WTC11 (cell line): ENCODE data around the gene IRF7. TPM values are rescaled to one million over a fixed set of nuclear protein-coding genes. Genes with fewer than 3 reads are reported as not detected.

Experiments used
- ATAC-seq: fragments of 200-7000 bp; cut with Tn5 transposase; 2 replicates; pipeline ENCODE4 v1.10.0; 2021; ENCODE audit warnings: mild to moderate bottlenecking, moderate library complexity
- CTCF ChIA-PET: fragments of 300-600 bp; sonication (Branson Sonifier 250); formaldehyde crosslinking; loops from one replicate; lab custom pipeline; 2021; ENCODE audit warnings: antibody characterized with exemption; lab: Charles Lee
- POLR2A ChIA-PET: fragments of 350-600 bp; sonication (Branson Sonifier 250); formaldehyde crosslinking; loops from one replicate; lab custom pipeline; 2021; ENCODE audit warnings: antibody characterized with exemption; lab: Charles Lee
- DNase-seq: peaks from one replicate; pipeline ENCODE4 v3.0.0; 2021; ENCODE audit warnings: low spot score
- H3K27ac Mint-ChIP-seq: 2 replicates; pipeline ENCODE4 v1.8.0; 2021; ENCODE audit warnings: mixed read lengths
- H3K27me3 Mint-ChIP-seq: 2 replicates; pipeline ENCODE4 v1.8.0; 2021; ENCODE audit warnings: low read depth, mild to moderate bottlenecking, moderate library complexity, mixed read lengths
- H3K36me3 Mint-ChIP-seq: 2 replicates; pipeline ENCODE4 v1.8.0; 2021; ENCODE audit warnings: mixed read lengths
- H3K4me1 Mint-ChIP-seq: 2 replicates; pipeline ENCODE4 v1.8.0; 2022; ENCODE audit warnings: mixed read lengths
- H3K4me3 Mint-ChIP-seq: 2 replicates; pipeline ENCODE4 v1.8.0; 2021; ENCODE audit warnings: mild to moderate bottlenecking, moderate library complexity, mixed read lengths
- H3K9me3 Mint-ChIP-seq: 2 replicates; pipeline ENCODE4 v1.8.0; 2021; ENCODE audit warnings: mixed read lengths
- ATF3 ChIP-seq: sonication (generic); formaldehyde crosslinking; conservative IDR thresholded peaks from 2 replicates; pipeline ENCODE4 v1.8.1; 2022; ENCODE audit warnings: mild to moderate bottlenecking, missing genetic modification reagents
- CTCF ChIP-seq: fragments of 200-600 bp; IDR thresholded peaks from 2 replicates; pipeline ENCODE4 v1.8.0; 2022; ENCODE audit warnings: antibody characterized with exemption
- E2F1 ChIP-seq: sonication (generic); formaldehyde crosslinking; IDR thresholded peaks from 2 replicates; pipeline ENCODE4 v1.8.0; 2022; ENCODE audit warnings: mild to moderate bottlenecking, missing genetic modification reagents
- E2F4 ChIP-seq: sonication (generic); formaldehyde crosslinking; IDR thresholded peaks from 2 replicates; pipeline ENCODE4 v1.8.1; 2022; ENCODE audit warnings: low read depth, mild to moderate bottlenecking, moderate library complexity, missing genetic modification reagents, borderline replicate concordance
- GTF2I ChIP-seq: fragments of 250-450 bp; sonication (Bioruptor Pico); conservative IDR thresholded peaks from 2 replicates; pipeline ENCODE4 v1.4.0; 2021; ENCODE audit warnings: mild to moderate bottlenecking
- IRF2 ChIP-seq: sonication (generic); formaldehyde crosslinking; IDR thresholded peaks from 2 replicates; pipeline ENCODE4 v1.8.0; 2022; ENCODE audit warnings: low read depth, missing genetic modification reagents, borderline replicate concordance
- NFYB ChIP-seq: sonication (generic); formaldehyde crosslinking; conservative IDR thresholded peaks from 2 replicates; pipeline ENCODE4 v1.8.0; 2022; ENCODE audit warnings: low read depth, missing genetic modification reagents
- NR1H2 ChIP-seq: sonication (generic); formaldehyde crosslinking; IDR thresholded peaks from 2 replicates; pipeline ENCODE4 v1.9.0; 2021; ENCODE audit warnings: mild to moderate bottlenecking, moderate library complexity, missing genetic modification reagents
- PREB ChIP-seq: sonication (generic); formaldehyde crosslinking; IDR thresholded peaks from 2 replicates; pipeline ENCODE4 v1.8.1; 2022; ENCODE audit warnings: mild to moderate bottlenecking, missing genetic modification reagents, moderate library complexity, borderline replicate concordance
- ZNF138 ChIP-seq: sonication (generic); formaldehyde crosslinking; conservative IDR thresholded peaks from 2 replicates; pipeline ENCODE4 v1.8.1; 2022; ENCODE audit warnings: mild to moderate bottlenecking, moderate library complexity, missing genetic modification reagents
- ZNF396 ChIP-seq: fragments of 250-450 bp; sonication (Bioruptor Pico); IDR thresholded peaks from 2 replicates; pipeline ENCODE4 v1.8.0; 2021; ENCODE audit warnings: mild to moderate bottlenecking, moderate library complexity, borderline replicate concordance
- ZNF671 ChIP-seq: fragments of 250-450 bp; sonication (Bioruptor Pico); IDR thresholded peaks from 2 replicates; pipeline ENCODE4 v1.8.0; 2021; ENCODE audit warnings: mild to moderate bottlenecking
- total RNA-seq: library from RNA; stranded (reverse); gene quantifications from 3 replicates; pipeline ENCODE4 v1.2.3, GENCODE V29; 2021
- TF ChIP-seq, protein P1 (sequence below): fragments of 250-450 bp; sonication (Bioruptor Pico); IDR thresholded peaks from 2 replicates; pipeline ENCODE4 v1.9.0; 2021; ENCODE audit warnings: moderate library complexity, mild to moderate bottlenecking, inconsistent platforms, borderline replicate concordance
- TF ChIP-seq, protein P2 (sequence below): sonication (generic); formaldehyde crosslinking; IDR thresholded peaks from 2 replicates; pipeline ENCODE4 v1.8.0; 2022; ENCODE audit warnings: mild to moderate bottlenecking, missing genetic modification reagents
- TF ChIP-seq, protein P3 (sequence below): sonication (generic); formaldehyde crosslinking; IDR thresholded peaks from 2 replicates; pipeline ENCODE4 v1.8.1; 2022; ENCODE audit warnings: missing genetic modification reagents, borderline replicate concordance
- TF ChIP-seq, protein P4 (sequence below): fragments of 250-450 bp; sonication (Bioruptor Pico); IDR thresholded peaks from 2 replicates; pipeline ENCODE4 v1.8.0; 2021; ENCODE audit warnings: mild to moderate bottlenecking

Gene IRF7
- total RNA-seq, 1 experiment from 2014 or later: 11.1 TPM

DNA sequence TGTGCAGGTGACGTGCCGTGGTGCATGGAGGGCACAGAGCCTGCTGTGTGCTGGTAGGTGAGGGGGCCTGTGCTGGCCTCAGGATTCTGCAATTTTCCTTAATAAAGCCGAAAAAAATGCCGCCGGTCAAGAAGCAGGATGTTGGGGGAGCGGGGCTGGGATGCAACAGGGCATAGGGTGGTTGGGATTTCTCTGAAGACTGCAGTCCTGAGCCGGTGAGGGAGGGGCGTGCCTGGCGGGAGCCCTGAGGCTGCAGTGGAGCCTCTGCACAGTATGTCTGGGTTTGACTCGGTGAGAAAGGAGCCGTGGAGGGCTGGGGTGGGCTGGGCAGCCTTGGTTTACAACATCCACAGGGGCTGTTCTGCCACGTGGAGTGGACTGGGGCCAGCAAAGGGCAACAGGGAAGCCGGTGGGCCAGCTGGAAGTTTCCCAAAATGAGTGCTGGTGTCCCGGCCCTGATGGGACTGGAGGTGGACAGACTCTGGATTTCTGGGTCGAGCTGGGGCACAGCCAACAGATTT, 7.7 kb upstream of the IRF7 start:
- ChIA-PET CTCF (no interaction called here), POLR2A (no interaction called here)
- Mint-ChIP-seq H3K27me3 (peaks cover 16% of the 10 kb centered on the region), H3K36me3 (no peaks in the 10 kb centered on the region), H3K4me3 (no peak overlapping the region), H3K9me3 (no peaks in the 10 kb centered on the region), H3K4me1 (0 out of 2 replicates have a peak, but pooled peaks cover 4% of the 10 kb centered on the region), H3K27ac (no peak overlapping the region)
- TF ChIP-seq NFYB (CRISPR knock-in tag): no peak
- TF ChIP-seq, protein P1, sequence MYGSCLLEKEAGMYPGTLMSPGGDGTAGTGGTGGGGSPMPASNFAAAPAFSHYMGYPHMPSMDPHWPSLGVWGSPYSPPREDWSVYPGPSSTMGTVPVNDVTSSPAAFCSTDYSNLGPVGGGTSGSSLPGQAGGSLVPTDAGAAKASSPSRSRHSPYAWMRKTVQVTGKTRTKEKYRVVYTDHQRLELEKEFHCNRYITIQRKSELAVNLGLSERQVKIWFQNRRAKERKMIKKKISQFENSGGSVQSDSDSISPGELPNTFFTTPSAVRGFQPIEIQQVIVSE (CRISPR knock-in tag): no peak
- DNase-seq: no peak
- no peak for ATAC-seq

DNA sequence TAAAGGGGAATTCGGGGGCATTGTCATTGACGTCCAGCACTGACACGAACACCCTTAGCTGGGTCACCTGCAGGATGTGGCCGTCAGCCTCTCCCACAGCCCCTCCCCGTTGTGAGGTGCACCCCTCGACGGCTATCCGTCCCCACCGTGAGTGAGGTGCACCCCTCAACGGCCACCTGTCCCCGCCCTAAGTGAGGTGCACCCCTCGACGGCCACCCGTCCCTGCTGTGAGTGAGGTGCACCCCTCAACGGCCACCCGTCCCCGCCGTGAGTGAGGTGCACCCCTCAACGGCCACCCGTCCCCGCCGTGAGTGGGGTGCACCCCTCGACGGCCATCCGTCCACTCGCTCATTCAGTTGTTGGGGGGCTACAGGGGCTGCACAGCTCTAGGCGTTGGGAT, 6.1 kb upstream of the IRF7 start:
- H3K36me3 Mint-ChIP-seq: no peaks in the 10 kb centered on the region
- no peak for TF ChIP-seq E2F1 (CRISPR knock-in tag)
- no peak for TF ChIP-seq IRF2 (CRISPR knock-in tag)
- TF ChIP-seq ATF3: no peak
- TF ChIP-seq, protein P2, sequence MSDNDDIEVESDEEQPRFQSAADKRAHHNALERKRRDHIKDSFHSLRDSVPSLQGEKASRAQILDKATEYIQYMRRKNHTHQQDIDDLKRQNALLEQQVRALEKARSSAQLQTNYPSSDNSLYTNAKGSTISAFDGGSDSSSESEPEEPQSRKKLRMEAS (CRISPR knock-in tag): no peak
- no peak for TF ChIP-seq NR1H2 (CRISPR knock-in tag)
- no peak for TF ChIP-seq PREB (CRISPR knock-in tag)
- TF ChIP-seq, protein P3, sequence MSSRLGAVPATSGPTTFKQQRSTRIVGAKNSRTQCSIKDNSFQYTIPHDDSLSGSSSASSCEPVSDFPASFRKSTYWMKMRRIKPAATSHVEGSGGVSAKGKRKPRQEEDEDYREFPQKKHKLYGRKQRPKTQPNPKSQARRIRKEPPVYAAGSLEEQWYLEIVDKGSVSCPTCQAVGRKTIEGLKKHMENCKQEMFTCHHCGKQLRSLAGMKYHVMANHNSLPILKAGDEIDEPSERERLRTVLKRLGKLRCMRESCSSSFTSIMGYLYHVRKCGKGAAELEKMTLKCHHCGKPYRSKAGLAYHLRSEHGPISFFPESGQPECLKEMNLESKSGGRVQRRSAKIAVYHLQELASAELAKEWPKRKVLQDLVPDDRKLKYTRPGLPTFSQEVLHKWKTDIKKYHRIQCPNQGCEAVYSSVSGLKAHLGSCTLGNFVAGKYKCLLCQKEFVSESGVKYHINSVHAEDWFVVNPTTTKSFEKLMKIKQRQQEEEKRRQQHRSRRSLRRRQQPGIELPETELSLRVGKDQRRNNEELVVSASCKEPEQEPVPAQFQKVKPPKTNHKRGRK (CRISPR knock-in tag): no peak
- no peak for TF ChIP-seq GTF2I (CRISPR knock-in tag)
- TF ChIP-seq ZNF138 (CRISPR knock-in tag): no peak
- DNase-seq: no peak
- no peaks in the 10 kb centered on the region for H3K4me1 Mint-ChIP-seq
- no peak overlapping the region for H3K4me3 Mint-ChIP-seq
- ChIA-PET CTCF (interaction anchor here (0.7 kb wide), 2 partner anchors 53 to 65 kb away, joined by 3 read pairs; no protein-coding TSS in a partner anchor), POLR2A (no interaction called here)
- H3K27ac Mint-ChIP-seq: no peak overlapping the region
- H3K9me3 Mint-ChIP-seq: no peaks in the 10 kb centered on the region
- H3K27me3 Mint-ChIP-seq: peaks cover 5% of the 10 kb centered on the region; the same call in 1 of the 2 replicates
- ATAC-seq: no peak

GRCh38 chr11:620935-621814, 5.4 kb upstream of the IRF7 start:
- Mint-ChIP-seq H3K36me3 (no peaks in the 10 kb centered on the region), H3K27me3 (no peaks in the 10 kb centered on the region), H3K4me1 (no peaks in the 10 kb centered on the region), H3K9me3 (no peaks in the 10 kb centered on the region), H3K27ac (no peak overlapping the region), H3K4me3 (no peak overlapping the region)
- ChIA-PET CTCF (interaction anchor here (0.7 kb wide), 1 partner anchor 53 kb away, joined by 3 read pairs; no protein-coding TSS in a partner anchor), POLR2A (no interaction called here)
- TF ChIP-seq E2F4 (CRISPR knock-in tag) (no peak), CTCF (no peak), ZNF396 (CRISPR knock-in tag) (no peak), ZNF671 (no peak)
- TF ChIP-seq, protein P4, sequence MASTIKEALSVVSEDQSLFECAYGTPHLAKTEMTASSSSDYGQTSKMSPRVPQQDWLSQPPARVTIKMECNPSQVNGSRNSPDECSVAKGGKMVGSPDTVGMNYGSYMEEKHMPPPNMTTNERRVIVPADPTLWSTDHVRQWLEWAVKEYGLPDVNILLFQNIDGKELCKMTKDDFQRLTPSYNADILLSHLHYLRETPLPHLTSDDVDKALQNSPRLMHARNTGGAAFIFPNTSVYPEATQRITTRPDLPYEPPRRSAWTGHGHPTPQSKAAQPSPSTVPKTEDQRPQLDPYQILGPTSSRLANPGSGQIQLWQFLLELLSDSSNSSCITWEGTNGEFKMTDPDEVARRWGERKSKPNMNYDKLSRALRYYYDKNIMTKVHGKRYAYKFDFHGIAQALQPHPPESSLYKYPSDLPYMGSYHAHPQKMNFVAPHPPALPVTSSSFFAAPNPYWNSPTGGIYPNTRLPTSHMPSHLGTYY: no peak
- no peak for ATAC-seq
- DNase-seq: no peak
